Stimulated activated CD4-positive, alpha-beta T cell treated with anti-CD3 and anti-CD28 coated beads, TNF-alpha, amount 100 ng/mL, for 1 hour (primary cell): Measurements from ENCODE around the gene SSTR3.

Source experiments
- DNase-seq, 3 donors: peaks; one replicate each; pipeline ENCODE4 v3.0.0-alpha.2; 2020; ENCODE audit warnings: low read depth in 3 of 3, low spot score in 1 of 3

Gene SSTR3

DNA sequence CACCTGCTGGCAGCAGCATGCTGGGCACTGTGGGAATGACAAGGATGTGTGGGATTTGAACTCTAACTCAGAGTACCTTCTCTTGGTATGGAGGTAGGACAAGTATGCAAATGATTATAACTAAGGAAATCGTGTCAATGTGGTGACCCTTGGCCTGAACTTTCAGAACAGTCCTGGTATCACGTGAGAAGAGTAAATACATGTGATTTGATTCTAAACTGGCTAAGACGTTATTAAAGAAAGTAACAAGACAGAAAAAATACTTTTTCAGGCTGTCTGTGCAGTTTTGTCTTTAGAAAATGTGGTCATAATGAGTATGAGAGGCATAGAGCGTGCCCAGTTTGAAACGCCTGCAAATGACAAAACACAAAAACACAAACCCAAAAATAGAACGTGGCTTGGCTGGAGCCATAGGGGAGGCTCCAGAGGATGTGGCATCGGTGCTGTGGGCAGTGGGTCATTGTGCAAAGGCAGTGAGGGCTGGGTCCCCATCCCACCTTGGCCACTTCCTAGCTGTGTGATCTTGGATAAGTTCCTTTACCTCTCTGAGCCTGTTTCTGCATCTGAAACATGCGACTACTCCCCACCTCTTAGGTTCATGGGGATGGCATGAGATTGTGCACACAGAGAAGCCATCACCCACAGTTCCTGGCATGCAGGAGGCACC lies 44.2 kb downstream of the SSTR3 start:
- no peak for DNase-seq

DNA sequence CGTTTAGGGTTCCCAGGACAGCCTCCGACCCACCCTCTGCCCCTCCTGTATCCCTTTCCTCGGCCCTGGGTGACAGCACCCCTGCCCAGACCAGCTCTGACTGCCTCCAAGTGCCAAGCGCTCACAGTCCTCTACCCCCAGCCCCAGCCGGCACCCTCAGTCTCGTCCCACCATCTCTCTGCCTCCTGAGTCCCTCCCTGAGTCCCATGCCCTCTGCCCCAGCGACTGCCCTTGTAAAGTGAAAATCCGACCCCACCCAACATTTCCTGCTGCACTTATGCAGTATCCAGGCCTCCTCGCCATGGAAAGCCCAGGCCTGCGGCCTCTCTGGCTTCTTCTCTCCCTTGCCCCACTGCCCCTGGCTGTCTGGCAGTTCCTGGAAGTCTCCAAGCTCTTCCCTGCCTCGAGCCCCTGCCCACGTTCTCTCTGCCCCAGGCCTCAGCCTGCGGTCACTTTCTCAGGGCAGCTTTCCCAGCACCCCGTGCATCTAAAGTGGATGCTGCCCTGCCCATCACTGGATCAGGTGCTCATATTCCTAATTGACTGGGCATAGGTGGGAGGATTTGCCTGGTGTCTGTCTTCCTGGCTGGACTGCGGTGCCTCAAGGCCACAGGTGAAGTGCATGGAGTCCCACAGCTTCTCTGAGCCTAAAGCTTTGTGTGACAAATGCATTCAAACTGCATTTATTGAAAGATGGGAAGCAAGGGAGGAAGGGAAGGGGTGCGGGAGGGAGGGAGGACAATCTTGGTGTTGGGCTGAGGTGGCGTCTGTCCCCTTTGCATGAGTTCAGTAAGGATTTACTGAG lies 44.9 kb downstream of the SSTR3 start:
- no peak for DNase-seq

DNA sequence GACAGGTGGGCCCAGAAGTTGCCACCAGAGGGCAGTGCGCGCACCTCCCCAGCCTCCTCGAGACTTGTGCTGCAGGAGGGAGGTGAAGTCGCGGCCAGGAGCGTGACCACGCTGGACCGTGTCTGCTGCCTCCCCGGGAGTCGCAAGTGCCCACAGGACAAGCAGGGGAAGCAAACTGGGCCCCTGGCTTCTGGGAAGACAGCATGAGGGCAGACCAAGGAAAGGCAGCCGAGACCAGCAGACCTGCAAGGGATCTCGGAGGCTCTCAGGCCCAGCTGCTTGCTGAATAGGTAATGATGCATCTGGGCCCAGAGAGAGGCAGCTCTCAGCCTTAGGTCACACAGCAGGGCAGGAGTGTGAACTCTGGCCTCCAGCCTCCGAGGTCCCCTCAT lies 45.6 kb downstream of the SSTR3 start:
- DNase-seq = peak; percentile 55 to 83 (median 72)

DNA sequence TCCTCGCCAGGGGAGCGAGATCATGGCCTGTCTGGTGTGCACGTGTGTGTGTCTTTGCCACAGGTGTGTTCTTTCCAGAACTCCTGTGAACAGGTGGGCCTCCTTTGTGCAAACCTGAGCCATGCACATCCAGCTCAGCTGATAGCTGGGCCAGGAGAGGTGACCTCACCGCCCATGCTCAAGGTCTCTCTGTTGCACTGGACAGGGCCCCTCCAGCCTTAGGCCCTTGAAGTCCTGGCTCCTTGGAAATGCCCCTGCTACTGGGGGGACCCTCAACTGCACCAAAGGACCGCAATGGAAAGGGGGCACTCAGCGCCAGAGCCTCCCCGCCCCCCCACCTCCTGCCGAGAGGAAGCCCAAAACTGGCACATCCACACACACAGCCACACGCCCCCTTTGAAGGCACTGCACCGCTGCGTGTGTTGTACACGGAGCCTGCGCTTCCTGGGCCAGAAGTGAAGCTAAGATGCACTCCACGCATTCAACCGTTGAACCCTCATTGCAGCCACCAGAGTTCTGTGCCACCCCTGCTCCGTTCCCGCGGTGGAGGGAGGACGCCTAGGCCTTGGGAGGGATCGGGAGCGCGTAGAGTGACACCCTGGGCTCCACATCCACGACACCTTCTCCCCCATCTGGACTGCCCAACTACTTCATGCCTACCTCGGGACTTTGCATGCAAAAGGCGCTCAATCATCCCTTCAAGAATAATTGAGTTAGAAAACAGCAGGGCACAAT lies 46.2 kb downstream of the SSTR3 start:
- no peak for DNase-seq

DNA sequence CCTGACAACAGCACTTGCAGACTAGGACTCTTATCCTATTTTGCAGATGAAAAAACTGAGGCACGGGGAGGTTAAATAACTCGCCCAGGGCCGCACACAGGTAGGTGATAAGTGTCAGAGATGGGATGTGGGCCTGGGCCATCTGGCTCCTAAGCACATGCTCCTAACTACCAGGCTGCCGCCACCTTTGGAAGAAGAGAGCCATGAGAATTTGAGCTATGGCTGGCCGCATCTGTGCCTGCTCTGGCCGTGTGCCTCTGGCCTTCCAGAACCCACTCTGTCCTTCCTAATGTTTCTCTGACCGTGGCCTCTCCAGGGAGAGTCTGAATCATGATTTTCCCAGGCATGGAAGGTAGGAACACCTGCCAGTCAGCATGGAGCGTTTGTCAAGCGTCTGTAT lies 47.2 kb downstream of the SSTR3 start:
- DNase-seq = no peak

DNA sequence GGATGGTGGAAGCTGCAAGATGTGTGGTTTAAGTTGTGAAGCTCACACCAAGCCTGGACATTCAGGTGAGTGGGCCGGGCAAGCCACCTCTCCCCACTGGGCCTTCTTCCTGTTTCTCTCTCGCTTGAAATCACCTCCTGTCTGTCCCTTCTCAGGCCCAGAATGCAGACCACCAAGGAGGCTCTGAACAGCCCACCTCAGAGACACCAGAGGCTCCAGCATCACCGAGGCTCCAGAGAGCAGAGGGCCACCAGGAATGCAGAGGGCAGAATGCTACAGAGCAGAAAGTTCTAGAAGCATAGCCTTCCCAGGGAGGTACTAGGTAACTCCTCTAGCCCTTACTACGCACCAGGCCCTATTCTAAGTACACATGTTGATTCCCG lies 47.8 kb downstream of the SSTR3 start:
- no peak for DNase-seq

DNA sequence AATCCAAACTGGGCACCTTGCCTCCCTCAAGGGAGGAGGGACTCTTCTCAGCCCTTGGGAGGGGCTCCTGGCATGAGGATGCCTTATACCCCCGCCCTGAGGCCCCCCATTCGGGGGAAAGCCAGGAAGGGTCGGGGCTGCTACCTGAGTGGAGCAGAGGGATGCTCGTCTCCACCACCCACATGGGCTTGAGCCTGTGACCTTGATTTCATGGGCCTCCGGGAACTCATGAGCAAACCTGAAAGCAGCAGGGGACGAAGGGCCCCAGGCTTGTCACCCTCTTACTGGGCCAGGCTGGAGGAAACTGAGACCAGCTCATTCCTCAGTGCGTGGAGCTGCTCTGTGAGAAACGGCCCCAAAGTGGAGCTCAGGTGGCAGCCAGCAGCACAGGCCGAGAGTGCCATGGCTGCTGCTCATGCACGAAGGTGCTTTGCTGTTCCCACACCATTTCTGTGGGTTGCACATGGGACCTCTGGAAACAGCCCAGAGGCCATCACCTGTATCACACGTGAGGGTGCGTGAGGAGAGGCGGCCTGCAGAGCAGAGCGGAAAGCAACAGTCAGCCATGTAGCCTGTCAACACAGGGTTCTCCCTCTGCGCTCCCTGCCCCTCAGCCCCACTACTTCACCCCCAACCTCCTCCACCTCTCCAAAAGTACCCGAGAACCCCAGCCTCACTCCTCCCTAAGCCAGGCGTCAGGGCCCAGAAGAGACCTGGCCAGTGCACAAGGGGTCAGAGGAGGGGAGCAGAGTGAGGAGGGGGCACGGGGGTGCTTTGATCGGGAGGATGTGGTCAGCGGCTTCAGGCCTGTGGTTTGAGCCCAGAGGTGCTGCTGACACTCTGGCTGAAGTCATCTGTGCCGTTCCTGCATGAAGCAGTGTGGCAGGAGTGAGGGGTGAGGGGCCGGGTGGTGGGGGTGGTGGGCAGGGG lies 48.4 kb downstream of the SSTR3 start:
- DNase-seq = no peak

DNA sequence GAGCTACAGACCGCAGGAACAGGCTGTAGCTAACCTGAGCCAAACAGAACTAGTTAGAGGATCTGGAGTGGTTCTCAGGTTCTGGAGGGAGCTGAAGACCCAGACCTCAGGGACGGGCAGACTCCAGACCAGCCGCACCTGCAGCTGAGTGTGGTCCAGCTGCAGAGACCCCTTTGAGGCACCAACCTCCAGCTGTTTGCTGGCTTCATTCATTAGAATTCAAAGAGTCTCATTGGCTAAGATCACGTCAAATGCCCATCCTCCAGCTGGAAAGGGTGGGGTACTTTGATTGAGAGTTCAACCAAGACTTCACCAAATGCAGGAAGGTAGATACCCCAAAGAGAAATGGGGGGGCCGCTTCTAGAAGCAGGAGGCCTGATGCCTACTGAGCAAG lies 49.2 kb downstream of the SSTR3 start:
- DNase-seq = no peak

DNA sequence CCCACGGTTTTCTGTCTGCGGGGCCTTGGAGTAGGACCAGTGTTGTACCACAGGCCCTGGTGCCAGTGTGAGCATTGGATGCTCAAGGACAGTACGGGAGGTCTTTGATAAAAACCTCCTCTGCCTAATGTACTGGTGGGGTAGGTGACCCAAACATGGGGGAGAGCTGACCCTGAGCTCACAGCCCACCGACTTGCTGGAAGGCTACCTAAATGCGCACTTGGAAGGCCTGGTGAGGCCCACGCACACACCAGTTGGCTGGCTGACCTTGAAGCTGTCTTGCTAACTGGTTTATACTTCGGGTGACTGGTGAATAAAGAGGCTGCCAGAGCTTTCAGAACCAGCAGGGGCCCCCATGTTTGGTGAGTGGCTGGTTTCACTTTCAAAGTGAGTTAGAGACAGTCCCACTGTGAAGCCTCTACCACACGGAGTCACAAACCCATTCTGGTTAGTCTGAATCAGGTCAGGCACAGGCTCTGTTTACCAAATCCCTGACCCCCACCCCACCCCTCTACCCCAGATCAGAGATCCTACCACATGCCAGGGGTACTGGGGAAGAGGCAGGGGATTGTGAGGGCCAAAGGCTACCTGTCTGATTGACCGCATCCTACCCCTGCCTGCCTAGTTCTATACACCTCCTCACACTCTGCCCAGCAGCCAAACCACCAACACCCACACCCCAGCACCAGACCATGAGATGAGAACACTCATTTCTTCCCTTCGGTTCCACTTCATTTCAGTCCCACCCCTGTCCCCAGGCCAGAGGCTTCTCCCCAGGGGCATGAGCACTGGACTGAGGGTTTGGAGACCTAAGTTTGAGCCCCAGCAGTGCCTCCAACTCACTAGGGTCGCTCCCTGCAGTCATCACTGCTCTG lies 49.8 kb downstream of the SSTR3 start:
- DNase-seq = peak in 2 of 3 donors; percentile 26 to 46

DNA sequence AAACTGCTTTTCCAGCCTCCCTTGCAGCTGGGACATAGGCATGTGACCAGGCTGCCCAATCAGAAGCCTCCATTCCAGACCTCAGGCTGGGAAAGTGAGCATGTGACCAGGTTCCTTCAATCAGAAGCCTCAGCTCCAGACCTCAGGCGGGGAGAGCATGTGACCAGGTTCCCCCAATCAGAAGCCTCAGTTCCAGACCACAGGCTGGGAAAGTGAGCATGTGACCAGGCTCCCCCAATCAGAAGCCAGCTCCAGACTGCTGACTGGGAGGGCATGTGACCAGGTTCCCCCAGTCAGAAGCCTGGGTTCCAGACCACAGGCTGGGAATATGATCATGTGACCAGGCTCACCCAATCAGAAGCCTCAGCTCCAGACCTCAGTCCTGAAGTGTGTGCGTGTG lies 50.8 kb downstream of the SSTR3 start:
- no peak for DNase-seq

DNA sequence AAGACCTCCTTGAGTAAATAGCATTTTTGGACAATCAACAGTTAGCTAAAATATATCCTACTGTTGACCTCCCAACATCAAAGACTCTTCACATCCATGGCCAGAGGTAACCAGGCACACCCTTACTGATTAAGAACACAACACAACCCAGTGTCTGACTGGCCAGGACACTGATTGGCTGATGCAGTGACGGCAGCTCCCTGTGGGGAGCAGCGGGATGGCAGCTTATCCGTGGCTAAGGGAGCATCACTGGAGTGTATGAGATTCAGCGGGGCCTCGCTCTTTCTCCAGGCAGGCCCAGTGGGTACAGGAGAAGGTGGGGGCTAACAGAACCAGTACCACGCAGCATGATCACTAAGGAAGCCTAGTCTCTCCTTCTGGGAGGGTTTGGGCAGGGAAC lies 52.2 kb downstream of the SSTR3 start:
- DNase-seq = no peak

DNA sequence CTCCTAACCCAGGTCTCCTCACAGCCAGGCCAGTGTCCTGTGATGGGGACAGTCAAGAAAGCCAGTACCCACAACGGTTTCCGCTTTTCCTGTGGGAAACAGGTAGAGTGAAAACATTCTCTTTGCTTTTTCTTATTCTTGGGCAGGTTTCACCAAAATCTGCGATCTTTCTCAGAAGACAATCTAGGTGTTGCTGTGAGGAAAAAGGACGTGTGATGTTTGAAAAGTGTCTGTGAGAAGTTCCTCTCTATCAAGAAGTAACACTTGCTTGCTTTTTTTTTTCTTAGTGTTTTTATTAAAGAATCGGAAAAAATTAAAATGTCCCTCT lies 53.4 kb downstream of the SSTR3 start:
- no peak for DNase-seq

DNA sequence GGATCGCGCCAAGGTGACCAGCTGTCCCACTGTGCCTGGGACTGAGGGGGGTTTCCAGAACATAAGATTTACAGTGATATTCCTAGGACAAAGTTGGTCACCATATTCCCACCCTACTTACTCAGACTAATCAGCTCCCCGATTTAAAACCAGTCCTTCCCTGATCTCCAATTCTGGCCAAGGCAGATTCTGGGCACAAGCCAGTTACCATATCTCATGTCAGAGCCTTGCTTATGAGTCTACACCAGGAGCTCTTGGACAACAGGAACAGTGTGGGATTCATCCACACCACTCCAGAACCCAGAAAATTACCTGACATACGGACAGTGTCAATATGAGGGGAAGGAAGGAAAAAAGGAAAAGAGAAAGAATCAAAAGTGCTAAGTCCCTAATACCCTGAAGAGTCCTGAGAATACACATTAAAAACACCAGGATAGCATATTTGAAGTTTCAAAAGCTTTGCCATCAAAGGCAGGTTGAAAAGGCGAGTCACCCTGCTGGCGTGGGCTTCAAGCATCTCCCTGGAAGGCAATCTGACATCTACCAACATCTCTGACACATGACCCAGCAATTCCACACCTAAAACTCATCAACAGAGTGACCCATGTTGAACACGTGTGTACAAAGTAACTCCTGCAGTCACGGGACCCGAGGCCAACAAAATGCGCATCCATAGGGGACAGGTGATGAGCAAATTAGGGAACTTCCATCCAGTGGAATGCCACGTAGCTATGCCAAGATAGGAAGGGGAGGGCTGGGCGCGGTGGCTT lies 54.6 kb downstream of the SSTR3 start:
- no peak for DNase-seq

DNA sequence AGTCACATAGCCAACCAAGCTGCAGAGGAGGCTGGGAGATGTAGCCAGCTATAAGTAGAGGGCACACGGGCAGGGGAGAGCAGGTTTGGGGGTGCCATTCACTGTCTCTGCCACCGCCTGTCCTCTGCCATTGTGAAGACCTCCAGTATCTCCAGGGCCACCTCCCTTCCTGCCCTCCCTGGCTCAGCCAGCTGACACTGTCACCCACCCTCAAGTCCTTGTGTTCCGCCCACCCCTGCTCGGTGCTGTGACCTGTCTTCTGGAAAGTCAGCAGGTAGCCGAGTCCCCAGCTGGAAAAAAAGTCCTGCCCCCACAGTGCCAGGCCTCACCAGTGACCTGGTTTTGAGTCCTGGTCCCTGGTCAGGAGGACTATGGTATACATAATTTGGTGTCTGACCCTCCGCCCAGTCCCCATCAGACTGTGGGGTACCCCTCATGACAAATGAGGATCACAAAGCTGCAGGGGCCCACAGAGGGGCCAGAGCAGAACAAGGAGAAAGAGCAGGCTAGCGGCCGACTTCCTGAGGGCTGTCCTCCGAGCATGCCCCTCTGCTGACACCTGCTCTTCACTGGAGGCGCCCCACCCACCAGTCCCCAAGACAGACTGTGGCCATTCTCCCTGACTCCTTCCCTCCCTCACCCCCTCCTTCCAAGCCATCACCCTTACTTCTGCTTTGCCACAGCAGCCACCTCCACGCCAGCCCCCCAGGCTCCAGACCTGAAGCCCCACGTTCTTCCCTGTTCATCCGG lies 55.4 kb downstream of the SSTR3 start:
- DNase-seq = no peak

DNA sequence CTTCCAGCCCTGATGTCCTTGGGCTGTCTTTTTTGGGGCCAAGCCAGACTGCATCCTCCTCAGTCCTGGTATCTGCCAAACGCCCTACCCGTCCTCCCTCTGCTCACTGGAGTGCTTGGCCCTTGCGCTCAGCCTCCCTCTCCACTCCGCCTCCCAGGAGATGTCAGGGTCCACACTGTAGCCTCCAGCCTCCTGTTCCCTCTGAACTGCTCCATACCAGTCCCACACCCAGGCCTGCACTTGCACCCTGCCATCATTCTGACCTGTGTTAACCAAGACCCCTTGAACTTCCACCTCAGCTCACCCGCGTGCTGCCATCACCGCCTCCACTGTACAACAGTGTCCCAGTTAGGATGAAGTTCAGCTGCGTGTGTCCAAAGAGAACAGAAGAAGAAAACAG lies 56.3 kb downstream of the SSTR3 start:
- no peak for DNase-seq

DNA sequence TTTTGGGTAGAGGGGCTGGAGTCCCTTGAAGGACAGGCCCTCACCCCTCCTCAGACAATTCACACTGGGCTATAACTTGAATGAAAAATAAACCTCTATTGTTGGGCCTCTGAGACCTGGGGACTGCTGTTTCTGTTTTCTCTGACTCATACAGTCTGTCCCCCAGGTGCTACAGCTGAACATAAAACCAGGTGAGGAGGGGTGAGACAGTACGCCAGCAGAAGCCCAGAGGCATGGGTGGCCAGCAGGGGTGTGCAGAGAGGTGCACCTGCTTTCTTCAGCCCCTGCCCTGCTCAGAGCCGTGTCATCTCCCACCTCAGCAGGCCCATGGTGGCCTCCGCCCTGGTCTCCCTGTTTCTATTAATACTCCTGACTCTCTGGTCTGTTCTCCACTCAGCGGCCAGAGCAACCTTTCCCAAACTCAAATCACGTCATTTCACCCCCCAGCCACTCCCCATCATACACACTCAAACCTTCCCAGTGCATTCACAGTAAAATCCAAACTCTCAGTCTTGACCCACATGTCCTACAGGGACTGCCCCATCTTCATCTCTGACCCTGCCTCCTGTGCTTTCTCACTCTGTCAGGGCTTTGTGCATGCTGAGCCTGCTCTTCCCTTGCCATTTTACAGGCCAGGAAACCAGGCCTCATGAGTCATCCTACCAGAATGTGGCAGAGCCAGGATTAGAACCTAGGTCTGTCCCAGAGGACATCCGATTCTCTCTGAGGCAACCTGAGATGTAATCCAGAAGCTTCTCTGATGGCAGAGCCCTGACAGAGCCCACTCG lies 57.2 kb downstream of the SSTR3 start:
- no peak for DNase-seq
